ENCODE results near the gene TSPAN9. TPM values are rescaled to one million over a fixed set of nuclear protein-coding genes. Genes with fewer than 3 reads are reported as not detected.

The TSPAN9 gene
- total RNA-seq, 8 experiments from 2014 or later = 7.9 to 35.6 (median 13.5) TPM

GRCh38 chr12:3172124-3173007 lies 95.2 kb downstream of the TSPAN9 start:
- peaks cover 32 to 45% of the 10 kb centered on the region in 2 donors for H3K4me1 ChIP-seq (replicated peaks in 1 of 2)
- in situ Hi-C loops (cut with MboI; ENCODE audit: low pct_unique_long_range_greater_than_20kb in 2 of 9, low sequenced_read_pairs in 9 of 9, unreplicated experiment in 9 of 9) = no loop called here
- 73 to 100% (median 89%) methylated on average over 1 to 18 of the region's 42 CpGs; no CpG with 5 or more reads in 4 of the 10 experiments for WGBS, 10 experiments
- peak in 5 of 8 experiments; percentile 18 to 78 (median 61) for ATAC-seq (replicated peaks in 6 of 8)
- H3K4me3 ChIP-seq = no peak overlapping the region
- H3K27ac ChIP-seq = peak overlapping the region; percentile 34 to 36

- in situ Hi-C loops (cut with MboI; ENCODE audit: low pct_unique_long_range_greater_than_20kb in 2 of 9, low sequenced_read_pairs in 9 of 9, unreplicated experiment in 9 of 9) = no loop called here
- Histone ChIP-seq H3K4me3 (no peak overlapping the region), H3K27ac (no peak overlapping the region), H3K4me1 (replicated peaks in 1 of 2) (peaks cover 30 to 40% of the 10 kb centered on the region in 2 donors)
- no peak for ATAC-seq (replicated peaks in 6 of 8)
- 88 to 100% (median 97%) methylated on average over 2 to 14 of the region's 14 CpGs; no CpG with 5 or more reads in 4 of the 10 experiments for WGBS, 10 experiments
Measured at GRCh38 chr12:3173008-3173553, 95.9 kb downstream of the TSPAN9 start.

- 67 to 100% (median 86%) methylated on average over 1 to 4 of the region's 5 CpGs; no CpG with 5 or more reads in 1 of the 10 experiments for WGBS, 10 experiments
- no peak for ATAC-seq (replicated peaks in 6 of 8)
- peaks cover 22 to 32% of the 10 kb centered on the region in 2 donors for H3K4me1 ChIP-seq (replicated peaks in 1 of 2)
- H3K4me3 ChIP-seq = no peak overlapping the region
- H3K27ac ChIP-seq = no peak overlapping the region
- in situ Hi-C loops (cut with MboI; ENCODE audit: low pct_unique_long_range_greater_than_20kb in 2 of 9, low sequenced_read_pairs in 9 of 9, unreplicated experiment in 9 of 9) = no loop called here
Measured at GRCh38 chr12:3173912-3174311, 96.7 kb downstream of the TSPAN9 start.

GRCh38 chr12:3175238-3175637 lies 98.1 kb downstream of the TSPAN9 start:
- no peak for ATAC-seq (replicated peaks in 6 of 8)
- WGBS, 10 experiments = 50 to 96% (median 77%) methylated on average over 2 to 5 of the region's 10 CpGs; no CpG with 5 or more reads in 6 of the 10 experiments
- in situ Hi-C loops (cut with MboI; ENCODE audit: low pct_unique_long_range_greater_than_20kb in 2 of 9, low sequenced_read_pairs in 9 of 9, unreplicated experiment in 9 of 9) = no loop called here
- H3K4me1 ChIP-seq (replicated peaks in 1 of 2) = peaks cover 21 to 27% of the 10 kb centered on the region in 2 donors
- no peak overlapping the region for H3K27ac ChIP-seq
- H3K4me3 ChIP-seq = no peak overlapping the region

GRCh38 chr12:3176754-3177153 lies 99.6 kb downstream of the TSPAN9 start:
- no peak for ATAC-seq (replicated peaks in 6 of 8)
- in situ Hi-C loops (cut with MboI; ENCODE audit: low pct_unique_long_range_greater_than_20kb in 2 of 9, low sequenced_read_pairs in 9 of 9, unreplicated experiment in 9 of 9) = no loop called here
- 70 to 93% (median 88%) methylated on average over 2 to 7 of the region's 9 CpGs; no CpG with 5 or more reads in 6 of the 10 experiments for WGBS, 10 experiments

GRCh38 chr12:3177778-3178425 lies 100.7 kb downstream of the TSPAN9 start:
- in situ Hi-C loops (cut with MboI; ENCODE audit: low pct_unique_long_range_greater_than_20kb in 2 of 9, low sequenced_read_pairs in 9 of 9, unreplicated experiment in 9 of 9) = no loop called here
- peak in 4 of 8 experiments; percentile 41 to 54 (median 46) for ATAC-seq (replicated peaks in 6 of 8)
- Histone ChIP-seq H3K4me1 (replicated peaks in 1 of 2) (peaks cover 0 to 5% of the 10 kb centered on the region in 2 donors), H3K27ac (no peak overlapping the region), H3K4me3 (no peak overlapping the region)
- WGBS, 10 experiments = 48 to 100% (median 72%) methylated on average over 1 to 15 of the region's 18 CpGs; no CpG with 5 or more reads in 1 of the 10 experiments

More at GRCh38 chr12:3176754-3177153, 99.6 kb downstream of the TSPAN9 start:
- Histone ChIP-seq H3K4me1 (replicated peaks in 1 of 2) (peaks cover 10 to 12% of the 10 kb centered on the region in 2 donors), H3K27ac (no peak overlapping the region), H3K4me3 (no peak overlapping the region)

GRCh38 chr12:3178671-3179313 lies 101.6 kb downstream of the TSPAN9 start:
- Histone ChIP-seq H3K4me1 (replicated peaks in 1 of 2) (peaks cover 5 to 12% of the 10 kb centered on the region in 2 donors), H3K4me3 (no peak overlapping the region), H3K27ac (no peak overlapping the region)
- peak in 2 of 8 experiments; percentile 18 to 62 for ATAC-seq (replicated peaks in 6 of 8)
- 86 to 100% (median 100%) methylated on average over 1 to 7 of the region's 12 CpGs; no CpG with 5 or more reads in 3 of the 10 experiments for WGBS, 10 experiments
- in situ Hi-C loops (cut with MboI; ENCODE audit: low pct_unique_long_range_greater_than_20kb in 2 of 9, low sequenced_read_pairs in 9 of 9, unreplicated experiment in 9 of 9) = no loop called here

GRCh38 chr12:3179731-3180130 lies 102.6 kb downstream of the TSPAN9 start:
- WGBS, 10 experiments = 80 to 100% (median 93%) methylated on average over 2 to 10 of the region's 12 CpGs
- H3K27ac ChIP-seq = no peak overlapping the region
- ATAC-seq (replicated peaks in 6 of 8) = no peak
- no peak overlapping the region for H3K4me3 ChIP-seq
- peaks cover 5 to 12% of the 10 kb centered on the region in 2 donors for H3K4me1 ChIP-seq (replicated peaks in 1 of 2)
- in situ Hi-C loops (cut with MboI; ENCODE audit: low pct_unique_long_range_greater_than_20kb in 2 of 9, low sequenced_read_pairs in 9 of 9, unreplicated experiment in 9 of 9) = no loop called here

GRCh38 chr12:3182426-3182825 lies 105.2 kb downstream of the TSPAN9 start:
- in situ Hi-C loops (cut with MboI; ENCODE audit: low pct_unique_long_range_greater_than_20kb in 2 of 9, low sequenced_read_pairs in 9 of 9, unreplicated experiment in 9 of 9) = no loop called here
- no peak for ATAC-seq (replicated peaks in 6 of 8)
- peaks cover 5 to 9% of the 10 kb centered on the region in 2 donors for H3K4me1 ChIP-seq (replicated peaks in 1 of 2)
- H3K4me3 ChIP-seq = no peak overlapping the region
- WGBS, 10 experiments = 60 to 100% (median 84%) methylated on average over 1 to 4 of the region's 5 CpGs; no CpG with 5 or more reads in 3 of the 10 experiments
- no peak overlapping the region for H3K27ac ChIP-seq

GRCh38 chr12:3184485-3184884 lies 107.3 kb downstream of the TSPAN9 start:
- Histone ChIP-seq H3K27ac (no peak overlapping the region), H3K4me1 (replicated peaks in 1 of 2) (peaks cover 5 to 9% of the 10 kb centered on the region in 2 donors), H3K4me3 (no peak overlapping the region)
- in situ Hi-C loops (cut with MboI; ENCODE audit: low pct_unique_long_range_greater_than_20kb in 2 of 9, low sequenced_read_pairs in 9 of 9, unreplicated experiment in 9 of 9) = no loop called here
- 74 to 100% (median 84%) methylated on average over 2 to 7 of the region's 12 CpGs; no CpG with 5 or more reads in 3 of the 10 experiments for WGBS, 10 experiments
- no peak for ATAC-seq (replicated peaks in 6 of 8)

GRCh38 chr12:3185260-3185870 lies 108.2 kb downstream of the TSPAN9 start:
- Histone ChIP-seq H3K4me1 (replicated peaks in 1 of 2) (peaks cover 9 to 12% of the 10 kb centered on the region in 2 donors), H3K4me3 (no peak overlapping the region), H3K27ac (no peak overlapping the region)
- in situ Hi-C loops (cut with MboI; ENCODE audit: low pct_unique_long_range_greater_than_20kb in 2 of 9, low sequenced_read_pairs in 9 of 9, unreplicated experiment in 9 of 9) = no loop called here
- peak in 4 of 8 experiments; percentile 20 to 55 (median 38) for ATAC-seq (replicated peaks in 6 of 8)
- WGBS, 10 experiments = 60 to 100% (median 79%) methylated on average over 1 to 6 of the region's 11 CpGs; no CpG with 5 or more reads in 4 of the 10 experiments

- Histone ChIP-seq H3K4me3 (no peak overlapping the region), H3K4me1 (replicated peaks in 1 of 2) (peaks cover 11 to 15% of the 10 kb centered on the region in 2 donors), H3K27ac (no peak overlapping the region)
- ATAC-seq (replicated peaks in 6 of 8) = no peak
- 67 to 100% (median 84%) methylated on average over 1 to 3 of the region's 6 CpGs; no CpG with 5 or more reads in 4 of the 10 experiments for WGBS, 10 experiments
- in situ Hi-C loops (cut with MboI; ENCODE audit: low pct_unique_long_range_greater_than_20kb in 2 of 9, low sequenced_read_pairs in 9 of 9, unreplicated experiment in 9 of 9) = no loop called here
Measured at GRCh38 chr12:3186546-3187215, 109.5 kb downstream of the TSPAN9 start.

Measured in motor neuron (in vitro differentiated cells).